OCI-LY1 (cell line): ENCODE results near the gene ALDH1L1.

ENCODE experiments used
- H2AFZ ChIP-seq: fragments of 200-600 bp; sonication (generic), shearing (Covaris generic); 2 replicates; pipeline ENCODE4 v1.6.0; 2014; ENCODE audit warnings: antibody characterized with exemption, mild to moderate bottlenecking, low read length
- H3F3A ChIP-seq: fragments of 200-600 bp; sonication (generic), shearing (Covaris generic); 2 replicates; pipeline ENCODE4 v1.6.0; 2014; ENCODE audit warnings: mild to moderate bottlenecking, antibody characterized with exemption, low read length, moderate library complexity; ENCODE audit not compliant: insufficient read depth
- H3K27ac ChIP-seq: fragments of 200-600 bp; sonication (generic); 2 replicates; pipeline ENCODE4 v1.5.1; 2014; ENCODE audit warnings: low read length, mixed run types, mild to moderate bottlenecking, low read depth; ENCODE audit not compliant: poor library complexity, severe bottlenecking
- H3K27me3 ChIP-seq: fragments of 200-600 bp; sonication (generic); 2 replicates; pipeline ENCODE4 v1.6.0; 2014; ENCODE audit warnings: antibody characterized with exemption, mild to moderate bottlenecking, low read length, moderate library complexity; ENCODE audit not compliant: insufficient read depth
- H3K36me3 ChIP-seq: fragments of 200-600 bp; sonication (generic); 2 replicates; pipeline ENCODE4 v1.6.1; 2014; ENCODE audit warnings: mild to moderate bottlenecking, antibody characterized with exemption, low read length, moderate library complexity, mixed read lengths; ENCODE audit not compliant: insufficient read depth
- H3K4me1 ChIP-seq: fragments of 200-600 bp; sonication (generic); 2 replicates; pipeline ENCODE4 v1.5.1; 2014; ENCODE audit warnings: mild to moderate bottlenecking, low read length, moderate library complexity; ENCODE audit not compliant: insufficient read depth, severe bottlenecking
- H3K4me2 ChIP-seq: fragments of 200-600 bp; sonication (generic), shearing (Covaris generic); 2 replicates; pipeline ENCODE4 v1.6.1; 2014; ENCODE audit warnings: low read length
- H3K4me3 ChIP-seq: fragments of 200-600 bp; sonication (generic); 2 replicates; pipeline ENCODE4 v1.5.1; 2014; ENCODE audit warnings: low read length, low read depth, mild to moderate bottlenecking, mixed read lengths; ENCODE audit not compliant: poor library complexity, severe bottlenecking
- H3K79me2 ChIP-seq: fragments of 200-600 bp; shearing (Covaris generic); 2 replicates; pipeline ENCODE4 v1.6.1; 2016; ENCODE audit warnings: mixed run types, low read length, mixed read lengths; ENCODE audit not compliant: insufficient read depth
- H3K9ac ChIP-seq: fragments of 200-600 bp; sonication (generic), shearing (Covaris generic); 2 replicates; pipeline ENCODE4 v1.6.1; 2014; ENCODE audit warnings: mild to moderate bottlenecking, low read length, mixed read lengths
- H3K9me2 ChIP-seq: fragments of 200-600 bp; sonication (generic), shearing (Covaris generic); 2 replicates; pipeline ENCODE4 v1.6.1; 2014; ENCODE audit warnings: low read depth, mild to moderate bottlenecking, low read length, mixed read lengths
- H3K9me3 ChIP-seq: fragments of 200-600 bp; shearing (Covaris generic); 2 replicates; pipeline ENCODE4 v1.6.1; 2014; ENCODE audit warnings: low read length, mixed read lengths
- H4K20me1 ChIP-seq: fragments of 200-600 bp; sonication (generic), shearing (Covaris generic); 2 replicates; pipeline ENCODE4 v1.6.0; 2016; ENCODE audit warnings: mild to moderate bottlenecking, low read length; ENCODE audit not compliant: insufficient read depth
- EZH2 ChIP-seq: fragments of 200-600 bp; sonication (generic), shearing (Covaris generic); IDR thresholded peaks from 2 replicates; pipeline ENCODE4 v1.8.0; 2017; ENCODE audit warnings: borderline replicate concordance, mixed run types, mild to moderate bottlenecking, antibody characterized with exemption, low read length, moderate library complexity, mixed read lengths
- TF ChIP-seq, protein P1 (sequence below): fragments of 200-600 bp; sonication (generic), shearing (Covaris generic); IDR thresholded peaks from 2 replicates; pipeline ENCODE4 v1.5.1; 2017; ENCODE audit warnings: mild to moderate bottlenecking, antibody characterized with exemption, low read length, moderate library complexity, mixed read lengths

Gene ALDH1L1

DNA sequence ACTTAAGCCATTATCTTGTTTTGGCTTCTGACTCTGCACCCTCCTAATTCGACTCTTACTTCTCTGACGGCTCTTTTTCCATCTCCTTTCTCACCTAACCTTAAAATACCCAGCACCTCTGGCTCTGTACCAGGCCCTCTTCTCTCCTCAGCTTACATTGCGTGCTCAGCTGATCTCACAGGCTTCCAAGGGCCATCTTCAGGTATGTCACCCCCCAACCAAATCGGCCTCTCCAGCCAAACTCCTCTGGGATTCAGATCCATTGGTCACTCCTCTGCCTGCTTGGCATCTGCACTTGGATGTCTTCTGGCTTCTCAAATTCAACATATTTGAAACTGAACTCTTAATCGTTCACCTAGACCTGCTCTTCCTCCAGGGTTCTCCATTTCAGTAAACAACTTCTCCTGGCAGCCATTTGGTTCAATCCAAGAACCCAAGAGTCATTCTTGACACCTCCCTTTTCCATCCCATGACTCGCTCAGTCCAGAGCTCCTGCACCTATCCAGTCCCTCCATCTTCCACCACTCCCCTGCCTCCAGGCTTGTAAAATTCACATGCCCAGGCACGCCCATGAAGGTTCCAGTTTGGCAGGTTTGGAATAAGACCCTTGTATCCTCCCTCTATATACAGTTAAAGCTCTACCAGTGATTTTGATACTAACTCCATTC, 61.2 kb downstream of the ALDH1L1 start:
- H4K20me1 ChIP-seq: no peaks in the 10 kb centered on the region
- no peak overlapping the region for H3K4me3 ChIP-seq
- H3K4me2 ChIP-seq: no peak overlapping the region
- no peaks in the 10 kb centered on the region for H3K9me2 ChIP-seq
- H3K9ac ChIP-seq: no peak overlapping the region
- H3K9me3 ChIP-seq: no peaks in the 10 kb centered on the region
- H2AFZ ChIP-seq: no peak overlapping the region
- no peaks in the 10 kb centered on the region for H3K4me1 ChIP-seq
- H3K27ac ChIP-seq: no peak overlapping the region
- H3K27me3 ChIP-seq: no peaks in the 10 kb centered on the region
- no peaks in the 10 kb centered on the region for H3F3A ChIP-seq
- no peak for TF ChIP-seq EZH2
- TF ChIP-seq, protein P1, sequence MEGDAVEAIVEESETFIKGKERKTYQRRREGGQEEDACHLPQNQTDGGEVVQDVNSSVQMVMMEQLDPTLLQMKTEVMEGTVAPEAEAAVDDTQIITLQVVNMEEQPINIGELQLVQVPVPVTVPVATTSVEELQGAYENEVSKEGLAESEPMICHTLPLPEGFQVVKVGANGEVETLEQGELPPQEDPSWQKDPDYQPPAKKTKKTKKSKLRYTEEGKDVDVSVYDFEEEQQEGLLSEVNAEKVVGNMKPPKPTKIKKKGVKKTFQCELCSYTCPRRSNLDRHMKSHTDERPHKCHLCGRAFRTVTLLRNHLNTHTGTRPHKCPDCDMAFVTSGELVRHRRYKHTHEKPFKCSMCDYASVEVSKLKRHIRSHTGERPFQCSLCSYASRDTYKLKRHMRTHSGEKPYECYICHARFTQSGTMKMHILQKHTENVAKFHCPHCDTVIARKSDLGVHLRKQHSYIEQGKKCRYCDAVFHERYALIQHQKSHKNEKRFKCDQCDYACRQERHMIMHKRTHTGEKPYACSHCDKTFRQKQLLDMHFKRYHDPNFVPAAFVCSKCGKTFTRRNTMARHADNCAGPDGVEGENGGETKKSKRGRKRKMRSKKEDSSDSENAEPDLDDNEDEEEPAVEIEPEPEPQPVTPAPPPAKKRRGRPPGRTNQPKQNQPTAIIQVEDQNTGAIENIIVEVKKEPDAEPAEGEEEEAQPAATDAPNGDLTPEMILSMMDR: no peak
- no peaks in the 10 kb centered on the region for H3K36me3 ChIP-seq
- H3K79me2 ChIP-seq: no peaks in the 10 kb centered on the region

DNA sequence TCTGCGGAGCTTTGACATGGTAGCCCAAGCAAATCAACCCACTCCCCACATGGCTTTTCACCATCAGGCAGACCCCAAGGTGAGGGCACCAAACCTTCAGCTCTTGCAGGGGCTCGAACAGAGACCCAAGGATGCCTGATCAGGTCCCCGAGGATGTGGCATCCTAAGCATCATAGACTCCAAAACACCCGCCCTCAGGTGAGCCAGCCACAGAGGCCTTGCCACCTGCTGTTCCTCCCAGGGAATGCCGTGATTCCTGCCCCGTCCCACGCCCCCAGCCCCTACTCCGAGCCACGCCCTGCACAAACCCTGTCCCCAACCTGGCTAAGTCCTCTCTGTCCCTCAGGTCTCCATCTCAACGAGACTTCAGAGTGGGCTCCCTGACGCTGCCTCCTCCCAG, 61.8 kb downstream of the ALDH1L1 start:
- Histone ChIP-seq H3K9ac (no peak overlapping the region), H3K79me2 (no peaks in the 10 kb centered on the region), H4K20me1 (no peaks in the 10 kb centered on the region), H3K27ac (no peak overlapping the region), H2AFZ (no peak overlapping the region), H3K4me1 (no peaks in the 10 kb centered on the region), H3K4me3 (no peak overlapping the region), H3K9me2 (no peaks in the 10 kb centered on the region), H3K9me3 (no peaks in the 10 kb centered on the region), H3F3A (no peaks in the 10 kb centered on the region), H3K4me2 (no peak overlapping the region), H3K36me3 (no peaks in the 10 kb centered on the region), H3K27me3 (no peaks in the 10 kb centered on the region)
- TF ChIP-seq, protein P1: no peak
- TF ChIP-seq EZH2: no peak

DNA sequence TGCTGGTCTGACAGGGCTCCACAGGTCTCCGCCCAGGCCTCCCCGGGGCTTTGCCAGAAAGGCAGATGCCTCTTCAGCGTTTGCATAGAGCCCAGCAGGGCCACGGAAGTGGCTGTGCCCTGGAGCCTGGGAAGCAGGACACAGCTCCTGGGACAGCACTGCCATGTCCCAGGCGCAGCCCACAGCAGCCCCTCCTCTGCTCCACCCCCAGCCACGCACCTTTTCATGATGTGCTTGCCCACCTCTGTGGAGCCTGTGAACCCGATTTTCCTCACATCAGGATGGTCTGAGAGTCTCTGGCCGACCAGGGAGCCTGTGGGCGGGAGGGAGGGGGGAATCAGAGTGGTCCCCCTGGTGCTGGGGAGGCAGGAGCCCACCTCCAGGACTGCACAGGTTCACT, 62.6 kb downstream of the ALDH1L1 start:
- Histone ChIP-seq H3K9ac (no peak overlapping the region), H3K27me3 (no peaks in the 10 kb centered on the region), H3K4me3 (no peak overlapping the region), H3K4me1 (no peaks in the 10 kb centered on the region), H3K27ac (no peak overlapping the region), H3K79me2 (no peaks in the 10 kb centered on the region), H4K20me1 (no peaks in the 10 kb centered on the region), H3K36me3 (no peaks in the 10 kb centered on the region), H3K4me2 (no peak overlapping the region), H3K9me2 (no peaks in the 10 kb centered on the region), H3F3A (no peaks in the 10 kb centered on the region), H2AFZ (no peak overlapping the region), H3K9me3 (no peaks in the 10 kb centered on the region)
- TF ChIP-seq, protein P1: no peak
- TF ChIP-seq EZH2: no peak
